Uterus (tissue), 4 donors: Measurements from ENCODE around the gene TBC1D5. TPM values are rescaled to one million over a fixed set of nuclear protein-coding genes. Genes with fewer than 3 reads are reported as not detected.

Experiments
- DNase-seq, 2 donors: peaks; one replicate each; pipeline ENCODE4 v3.0.0-alpha.2; 2019 to 2020
- H3K27ac ChIP-seq, 2 donors: fragments of 200-600 bp; sonication (generic); 1 replicate in 1 of 2; 2 replicates in 1 of 2; pipeline ENCODE4 v1.5.1; 2016 to 2018
- H3K27me3 ChIP-seq, 2 donors: fragments of 200-600 bp; sonication (generic); one replicate each; pipeline ENCODE4 v1.5.1; 2018 to 2019; ENCODE audit warnings: control low read depth in 1 of 2
- H3K36me3 ChIP-seq, 2 donors: fragments of 200-600 bp; sonication (generic); one replicate each; pipeline ENCODE4 v1.5.1; 2019; ENCODE audit warnings: control low read depth in 1 of 2
- H3K4me1 ChIP-seq, 2 donors: fragments of 200-600 bp; sonication (generic); one replicate each; pipeline ENCODE4 v1.5.1; 2018 to 2019; ENCODE audit warnings: control low read depth in 1 of 2
- H3K4me3 ChIP-seq, 2 donors: fragments of 200-600 bp; sonication (generic); 1 replicate in 1 of 2; 2 replicates in 1 of 2; pipeline ENCODE4 v1.5.1; 2018 to 2019; ENCODE audit warnings: mild to moderate bottlenecking in 1 of 2
- H3K9me3 ChIP-seq, 2 donors: fragments of 200-600 bp; sonication (generic); one replicate each; pipeline ENCODE4 v1.5.1; 2019; ENCODE audit warnings: control low read depth in 1 of 2
- CTCF ChIP-seq, 4 experiments: fragments of 200-600 bp in 2 of 4; fragments of 450-650 bp in 2 of 4; sonication (generic) in 2 of 4; IDR thresholded peaks; one replicate each; pipeline ENCODE4 v1.5.1; 2016 to 2019; ENCODE audit warnings: antibody characterized with exemption in 4 of 4, mild to moderate bottlenecking in 2 of 4, moderate library complexity in 1 of 4
- POLR2A ChIP-seq, 2 donors: fragments of 450-650 bp; IDR thresholded peaks; one replicate each; pipeline ENCODE4 v1.6.1; 2016; ENCODE audit warnings: antibody characterized with exemption in 2 of 2, mild to moderate bottlenecking in 1 of 2, moderate library complexity in 1 of 2
- intact Hi-C: fragments of 100-400 bp; cut with DNase I; formaldehyde crosslinking; loops from one replicate; pipeline ENCODE4 v1.15.1; 2023; ENCODE audit warnings: low total_unique reads
- total RNA-seq, 4 donors: library from RNA; depleted of rRNA in 3 of 4; stranded (reverse); fragments of >200 nt in 3 of 4; gene quantifications; one replicate each; pipeline versions ENCODE4 v1.1.0 to v1.2.4, GENCODE V29; 2014 to 2023
- donor health status: DM: yes; HTN: yes; CAD: no.

TBC1D5 gene
- total RNA-seq, 4 donors from 2014 or later, result 34.6 to 189 (median 75.6) TPM

- Histone ChIP-seq H3K9me3 (peaks cover 0 to 7% of the 10 kb centered on the region in 2 donors), H3K4me3 (no peak overlapping the region), H3K4me1 (no peaks in the 10 kb centered on the region), H3K27me3 (no peaks in the 10 kb centered on the region), H3K36me3 (no peaks in the 10 kb centered on the region), H3K27ac (no peak overlapping the region)
- intact Hi-C loops, result no loop called here
- no peak for TF ChIP-seq POLR2A (IDR thresholded peaks at IDR 0.05)
- TF ChIP-seq CTCF (IDR thresholded peaks at IDR 0.05), result no peak
- no peak for DNase-seq
Observed at GRCh38 chr3:17154221-17154620, 588.2 kb downstream of the TBC1D5 start.

- DNase-seq, result no peak
- H3K9me3 ChIP-seq, result peaks cover 0 to 7% of the 10 kb centered on the region in 2 donors
- TF ChIP-seq CTCF (IDR thresholded peaks at IDR 0.05) (no peak), POLR2A (IDR thresholded peaks at IDR 0.05) (no peak)
Observed at GRCh38 chr3:17153209-17153608, 589.2 kb downstream of the TBC1D5 start.

DNA sequence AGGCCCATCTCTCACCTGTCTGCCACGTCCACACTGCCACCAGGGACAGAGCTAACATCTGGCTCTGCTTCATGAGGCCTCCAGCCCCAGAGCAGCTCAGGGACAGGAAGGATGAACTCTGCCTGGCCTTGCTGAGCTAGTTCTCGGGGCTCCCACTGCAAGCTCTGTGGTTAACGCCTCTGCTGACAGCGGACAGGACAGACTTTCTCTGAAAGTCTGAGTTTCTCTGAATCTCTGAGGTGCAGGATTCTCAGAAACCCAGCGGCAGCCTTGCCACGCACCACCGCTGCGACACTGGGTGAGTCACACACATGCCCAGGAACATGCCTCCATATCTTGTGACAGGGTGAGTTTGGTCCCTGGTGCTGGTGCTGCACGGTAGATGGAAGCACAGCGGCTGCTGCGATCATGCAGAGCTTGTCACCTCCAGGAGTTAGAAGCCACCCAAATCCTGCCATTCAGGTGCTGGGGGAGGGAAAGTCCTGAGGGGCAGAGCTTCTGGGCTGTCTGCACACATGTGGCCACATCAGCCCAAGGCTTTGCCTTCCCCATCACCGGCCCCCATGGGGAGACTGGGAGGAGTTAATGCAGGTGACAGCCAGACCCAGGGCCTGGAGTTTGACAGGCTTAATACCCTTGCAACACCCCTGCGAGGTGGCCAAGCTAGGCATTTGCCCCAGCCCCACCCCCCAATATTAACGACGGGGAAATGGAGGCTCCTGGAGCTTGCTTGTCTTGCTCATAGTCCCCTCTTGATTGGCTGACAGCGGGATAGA, 590.6 kb downstream of the TBC1D5 start:
- TF ChIP-seq POLR2A (IDR thresholded peaks at IDR 0.05) (no peak), CTCF (IDR thresholded peaks at IDR 0.05) (no peak)
- Histone ChIP-seq H3K9me3 (peaks cover 0 to 7% of the 10 kb centered on the region in 2 donors), H3K27ac (no peak overlapping the region), H3K36me3 (no peaks in the 10 kb centered on the region), H3K4me1 (no peaks in the 10 kb centered on the region), H3K4me3 (no peak overlapping the region), H3K27me3 (no peaks in the 10 kb centered on the region)
- intact Hi-C loops, result no loop called here
- no peak for DNase-seq

More at GRCh38 chr3:17153209-17153608, 589.2 kb downstream of the TBC1D5 start:
- no peaks in the 10 kb centered on the region for H3K4me1 ChIP-seq
- H3K4me3 ChIP-seq, result no peak overlapping the region
- H3K27me3 ChIP-seq, result no peaks in the 10 kb centered on the region
- intact Hi-C loops, result no loop called here
- no peak overlapping the region for H3K27ac ChIP-seq
- H3K36me3 ChIP-seq, result no peaks in the 10 kb centered on the region

DNA sequence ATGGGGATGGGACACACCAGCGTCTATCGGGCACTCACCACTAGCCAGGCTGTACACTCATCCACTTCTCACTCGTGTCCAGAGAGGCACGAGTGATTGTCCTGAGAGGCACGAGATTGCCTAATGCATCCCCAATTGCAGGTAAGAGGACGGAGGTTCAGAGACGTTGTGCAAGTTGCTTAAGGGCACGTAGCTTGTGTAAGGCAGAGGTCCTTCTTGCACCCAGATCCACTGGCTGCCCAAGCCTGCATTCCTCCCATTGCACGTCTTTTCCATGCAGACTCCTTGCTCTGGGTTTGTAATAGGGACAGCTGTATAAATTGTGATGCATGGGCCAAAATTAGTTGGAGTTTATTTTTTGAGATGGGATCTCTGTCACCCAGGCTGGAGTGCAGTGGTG, 593.4 kb downstream of the TBC1D5 start:
- intact Hi-C loops, result no loop called here
- no peak for DNase-seq
- H3K36me3 ChIP-seq, result no peaks in the 10 kb centered on the region
- no peak overlapping the region for H3K4me3 ChIP-seq
- H3K27ac ChIP-seq, result no peak overlapping the region
- TF ChIP-seq CTCF (IDR thresholded peaks at IDR 0.05) (no peak), POLR2A (IDR thresholded peaks at IDR 0.05) (no peak)
- peaks cover 0 to 7% of the 10 kb centered on the region in 2 donors for H3K9me3 ChIP-seq
- no peaks in the 10 kb centered on the region for H3K4me1 ChIP-seq
- no peaks in the 10 kb centered on the region for H3K27me3 ChIP-seq

- H3K9me3 ChIP-seq, result no peaks in the 10 kb centered on the region
- no peaks in the 10 kb centered on the region for H3K27me3 ChIP-seq
- intact Hi-C loops, result no loop called here
- no peak for DNase-seq
- H3K4me3 ChIP-seq, result no peak overlapping the region
- no peaks in the 10 kb centered on the region for H3K4me1 ChIP-seq
- H3K27ac ChIP-seq, result no peak overlapping the region
- no peaks in the 10 kb centered on the region for H3K36me3 ChIP-seq
- TF ChIP-seq POLR2A (IDR thresholded peaks at IDR 0.05) (no peak), CTCF (IDR thresholded peaks at IDR 0.05) (no peak)
Observed at GRCh38 chr3:17144665-17144993, 597.8 kb downstream of the TBC1D5 start.
